GM12892 (cell line): ENCODE results near the gene PRIMA1.

Experiments used
- POLR2A ChIP-seq: IDR thresholded peaks from 2 replicates; pipeline ENCODE4 v1.6.1; 2011; ENCODE audit warnings: low read depth, low read length, control low read depth
- POLR2AphosphoS5 ChIP-seq: IDR thresholded peaks from 2 replicates; pipeline ENCODE4 v1.6.1; 2011; ENCODE audit warnings: low read depth, low read length, control low read depth

DNA sequence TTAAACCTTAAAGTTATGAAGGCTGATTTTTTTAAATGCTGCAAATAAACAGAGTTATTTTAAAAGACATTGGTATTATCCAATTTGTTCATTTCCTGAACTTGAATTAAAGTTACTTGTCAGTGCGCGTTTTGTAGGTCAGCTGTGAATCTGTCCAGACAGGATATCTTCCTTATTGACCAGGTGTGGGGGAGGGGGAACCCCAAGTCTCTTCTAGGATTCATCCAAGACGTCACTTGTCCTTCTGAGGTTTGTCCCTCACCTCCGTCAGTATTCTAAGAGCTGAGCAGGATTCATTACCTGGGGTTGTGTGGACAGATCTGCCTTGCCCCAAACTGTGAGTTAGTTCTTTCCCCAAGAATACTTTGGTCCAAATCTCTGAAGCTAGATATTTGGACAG, 8.8 kb upstream of the PRIMA1 start:
- TF ChIP-seq POLR2A (no peak), POLR2AphosphoS5 (no peak)
